Measurements from ENCODE around the gene IL13.
"Not testable (repeated sequence)": the region's sequence is repeated elsewhere in the genome, so short reads cannot be mapped to it uniquely, and the experiment has no call there.

Gene IL13

GRCh38 chr5:132686193-132686592 lies 28.2 kb downstream of the IL13 start:
- TF ChIP-seq CTCF (conservative IDR thresholded peaks at IDR 0.05) = no peak
- TF ChIP-seq ZFX (IDR thresholded peaks at IDR 0.05) = no peak
- no peak overlapping the region for H3K27ac ChIP-seq

- H3K27ac ChIP-seq = no peak overlapping the region
Observed at GRCh38 chr5:132687995-132688394, 30.0 kb downstream of the IL13 start.

GRCh38 chr5:132688536-132689339 lies 30.8 kb downstream of the IL13 start:
- TF ChIP-seq CTCF (conservative IDR thresholded peaks at IDR 0.05) (no peak), ZFX (IDR thresholded peaks at IDR 0.05) (no peak)
- H3K27ac ChIP-seq = no peak overlapping the region

More at GRCh38 chr5:132687995-132688394, 30.0 kb downstream of the IL13 start:
- TF ChIP-seq ZFX (IDR thresholded peaks at IDR 0.05) (no peak), CTCF (conservative IDR thresholded peaks at IDR 0.05) (no peak)

- H3K27ac ChIP-seq = no peak overlapping the region
- no peak for TF ChIP-seq ZFX (IDR thresholded peaks at IDR 0.05)
- no peak for TF ChIP-seq CTCF (conservative IDR thresholded peaks at IDR 0.05)
Observed at GRCh38 chr5:132689513-132689912, 31.5 kb downstream of the IL13 start.

GRCh38 chr5:132690156-132690555 lies 32.2 kb downstream of the IL13 start:
- no peak for TF ChIP-seq CTCF (conservative IDR thresholded peaks at IDR 0.05)
- TF ChIP-seq ZFX (IDR thresholded peaks at IDR 0.05) = no peak
- no peak overlapping the region for H3K27ac ChIP-seq

GRCh38 chr5:132691755-132692631 lies 34.0 kb downstream of the IL13 start:
- not testable (repeated sequence) for H3K27ac ChIP-seq

- no peak overlapping the region for H3K27ac ChIP-seq
- TF ChIP-seq CTCF (conservative IDR thresholded peaks at IDR 0.05) (no peak), ZFX (IDR thresholded peaks at IDR 0.05) (no peak)
Observed at GRCh38 chr5:132692632-132692967, 34.6 kb downstream of the IL13 start.
